ENCODE data around the gene TBC1D1. TPM values are rescaled to one million over a fixed set of nuclear protein-coding genes. Genes with fewer than 3 reads are reported as not detected.

Gene TBC1D1
- total RNA-seq, 1 donor from 2014 or later = 54.5 TPM

DNA sequence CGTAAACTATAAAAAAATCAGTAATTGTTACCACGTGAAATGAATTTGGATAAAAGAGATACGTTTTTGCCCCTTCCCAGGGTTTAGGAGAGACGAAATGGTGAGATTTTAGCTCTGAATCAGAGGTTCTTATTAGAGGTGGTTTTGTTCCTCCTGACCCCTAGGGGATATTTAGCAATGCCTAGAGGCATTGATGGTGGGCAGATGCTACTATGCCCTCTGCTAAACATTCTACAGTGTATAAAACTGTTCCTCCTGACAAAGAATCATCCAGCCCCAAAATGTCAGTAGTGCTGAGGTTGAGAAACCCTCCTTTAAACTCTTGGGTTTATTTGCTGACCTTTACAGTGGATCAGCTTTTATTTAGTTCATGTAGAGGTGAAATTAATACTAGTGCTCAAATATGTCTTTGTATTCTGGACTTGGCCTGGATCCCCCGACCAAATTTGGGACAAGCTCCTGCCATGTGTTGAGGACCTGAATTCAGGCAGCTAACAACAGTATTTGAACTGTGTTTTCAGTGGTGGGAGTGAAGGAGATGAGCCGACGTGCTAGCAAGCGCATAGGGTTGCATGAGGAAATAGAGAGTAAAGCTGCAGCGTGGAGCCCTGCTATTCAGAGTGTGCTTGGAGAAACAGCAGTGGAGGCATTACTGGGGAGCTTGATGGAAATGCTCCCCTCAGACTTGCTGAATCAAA is 195.4 kb downstream of the TBC1D1 start:
- FAIRE-seq (no peak), DNase-seq (ENCODE audit: low read depth) (no peak)
- H3K4me3 Mint-ChIP-seq (ENCODE audit: unreplicated experiment) = no peak overlapping the region
- Histone ChIP-seq H4K20me1 (ENCODE audit: insufficient read depth, low read length) (no peaks in the 10 kb centered on the region), H3K9me3 (ENCODE audit: insufficient read depth, low read depth, low read length) (no peaks in the 10 kb centered on the region), H3K4me2 (ENCODE audit: low read length) (no peak overlapping the region), H2AFZ (ENCODE audit: low read depth, low read length) (no peak overlapping the region), H3K4me1 (ENCODE audit: insufficient read depth, low read length) (peaks cover 19% of the 10 kb centered on the region), H3K9ac (ENCODE audit: low read length) (no peak overlapping the region), H3K27ac (ENCODE audit: low read depth, low read length) (no peak overlapping the region), H3K79me2 (ENCODE audit: insufficient read depth, low read length) (no peaks in the 10 kb centered on the region), H3K4me3 (ENCODE audit: insufficient read depth, low read depth, low read length) (no peak overlapping the region), H3K36me3 (ENCODE audit: insufficient read depth, low read length) (peaks cover 7% of the 10 kb centered on the region), H3K27me3 (ENCODE audit: insufficient read depth, low read length) (no peaks in the 10 kb centered on the region)
- H3K27me3 Mint-ChIP-seq (ENCODE audit: low read depth, unreplicated experiment) = no peaks in the 10 kb centered on the region
- TF ChIP-seq, protein P1, sequence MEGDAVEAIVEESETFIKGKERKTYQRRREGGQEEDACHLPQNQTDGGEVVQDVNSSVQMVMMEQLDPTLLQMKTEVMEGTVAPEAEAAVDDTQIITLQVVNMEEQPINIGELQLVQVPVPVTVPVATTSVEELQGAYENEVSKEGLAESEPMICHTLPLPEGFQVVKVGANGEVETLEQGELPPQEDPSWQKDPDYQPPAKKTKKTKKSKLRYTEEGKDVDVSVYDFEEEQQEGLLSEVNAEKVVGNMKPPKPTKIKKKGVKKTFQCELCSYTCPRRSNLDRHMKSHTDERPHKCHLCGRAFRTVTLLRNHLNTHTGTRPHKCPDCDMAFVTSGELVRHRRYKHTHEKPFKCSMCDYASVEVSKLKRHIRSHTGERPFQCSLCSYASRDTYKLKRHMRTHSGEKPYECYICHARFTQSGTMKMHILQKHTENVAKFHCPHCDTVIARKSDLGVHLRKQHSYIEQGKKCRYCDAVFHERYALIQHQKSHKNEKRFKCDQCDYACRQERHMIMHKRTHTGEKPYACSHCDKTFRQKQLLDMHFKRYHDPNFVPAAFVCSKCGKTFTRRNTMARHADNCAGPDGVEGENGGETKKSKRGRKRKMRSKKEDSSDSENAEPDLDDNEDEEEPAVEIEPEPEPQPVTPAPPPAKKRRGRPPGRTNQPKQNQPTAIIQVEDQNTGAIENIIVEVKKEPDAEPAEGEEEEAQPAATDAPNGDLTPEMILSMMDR (IDR thresholded peaks at IDR 0.05; ENCODE audit: insufficient read depth, low read depth, low read length) = no peak
- TF ChIP-seq EZH2 (IDR thresholded peaks at IDR 0.05; ENCODE audit: insufficient read depth, low read length) = no peak
- no peak overlapping the region for H3K27ac Mint-ChIP-seq (ENCODE audit: unreplicated experiment)
- H3K4me1 Mint-ChIP-seq (ENCODE audit: low read depth, unreplicated experiment) = peaks cover 17% of the 10 kb centered on the region
- no peaks in the 10 kb centered on the region for H3K9me3 Mint-ChIP-seq (ENCODE audit: unreplicated experiment)
- peaks cover 9% of the 10 kb centered on the region for H3K36me3 Mint-ChIP-seq (ENCODE audit: low read depth, unreplicated experiment)

DNA sequence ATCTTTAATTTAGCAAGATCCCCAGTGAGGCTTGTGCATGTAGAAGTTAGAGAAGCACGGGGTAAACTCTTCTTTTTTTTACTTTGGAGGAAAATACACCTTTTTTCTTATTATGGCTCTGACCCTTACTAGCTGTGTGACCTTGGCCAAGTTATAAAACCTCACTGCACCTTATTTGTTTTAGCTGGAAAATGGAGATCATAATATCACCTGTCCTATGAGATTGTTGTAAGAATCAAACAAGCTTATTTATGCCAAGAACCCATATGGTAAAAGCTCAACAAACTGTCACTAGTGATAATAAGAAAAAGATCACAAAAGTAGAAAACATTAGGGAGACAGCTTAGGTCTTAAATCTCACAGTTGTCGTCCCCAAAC is 196.0 kb downstream of the TBC1D1 start:
- DNase-seq (ENCODE audit: low read depth) = no peak
- Histone ChIP-seq H3K27me3 (ENCODE audit: insufficient read depth, low read length) (no peaks in the 10 kb centered on the region), H3K9ac (ENCODE audit: low read length) (no peak overlapping the region), H3K4me2 (ENCODE audit: low read length) (no peak overlapping the region), H3K79me2 (ENCODE audit: insufficient read depth, low read length) (no peaks in the 10 kb centered on the region), H3K4me3 (ENCODE audit: insufficient read depth, low read depth, low read length) (no peak overlapping the region), H2AFZ (ENCODE audit: low read depth, low read length) (no peak overlapping the region), H4K20me1 (ENCODE audit: insufficient read depth, low read length) (no peaks in the 10 kb centered on the region), H3K27ac (ENCODE audit: low read depth, low read length) (no peak overlapping the region), H3K4me1 (ENCODE audit: insufficient read depth, low read length) (peaks cover 19% of the 10 kb centered on the region), H3K36me3 (ENCODE audit: insufficient read depth, low read length) (peaks cover 7% of the 10 kb centered on the region), H3K9me3 (ENCODE audit: insufficient read depth, low read depth, low read length) (no peaks in the 10 kb centered on the region)
- no peaks in the 10 kb centered on the region for H3K9me3 Mint-ChIP-seq (ENCODE audit: unreplicated experiment)
- H3K27me3 Mint-ChIP-seq (ENCODE audit: low read depth, unreplicated experiment) = no peaks in the 10 kb centered on the region
- H3K27ac Mint-ChIP-seq (ENCODE audit: unreplicated experiment) = no peak overlapping the region
- peaks cover 8% of the 10 kb centered on the region for H3K36me3 Mint-ChIP-seq (ENCODE audit: low read depth, unreplicated experiment)
- no peak for TF ChIP-seq EZH2 (IDR thresholded peaks at IDR 0.05; ENCODE audit: insufficient read depth, low read length)
- TF ChIP-seq, protein P1 (IDR thresholded peaks at IDR 0.05; ENCODE audit: insufficient read depth, low read depth, low read length) = no peak
- no peak overlapping the region for H3K4me3 Mint-ChIP-seq (ENCODE audit: unreplicated experiment)
- FAIRE-seq = no peak
- peaks cover 16% of the 10 kb centered on the region for H3K4me1 Mint-ChIP-seq (ENCODE audit: low read depth, unreplicated experiment)

DNA sequence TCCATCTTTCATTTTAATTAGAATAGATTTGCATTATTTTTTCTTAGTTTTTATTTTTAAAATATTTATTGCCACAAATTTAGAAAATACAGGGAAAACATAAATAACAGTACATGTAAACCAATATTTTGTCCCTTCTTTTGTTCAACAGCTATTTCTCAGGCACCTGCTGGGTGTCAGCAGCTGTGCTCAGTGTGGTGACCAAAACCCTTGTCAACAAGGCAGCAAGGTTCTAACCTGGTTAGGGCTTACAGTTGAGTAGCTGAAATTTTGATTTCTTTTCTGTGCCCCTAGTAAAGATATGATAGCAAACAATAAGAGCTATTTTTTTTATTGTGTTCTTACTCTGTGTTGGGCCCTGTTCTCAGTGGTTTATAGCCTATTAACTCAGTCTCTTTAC is 197.4 kb downstream of the TBC1D1 start:
- Histone ChIP-seq H3K27ac (ENCODE audit: low read depth, low read length) (no peak overlapping the region), H3K36me3 (ENCODE audit: insufficient read depth, low read length) (peaks cover 7% of the 10 kb centered on the region), H2AFZ (ENCODE audit: low read depth, low read length) (no peak overlapping the region), H3K4me2 (ENCODE audit: low read length) (no peak overlapping the region), H4K20me1 (ENCODE audit: insufficient read depth, low read length) (no peaks in the 10 kb centered on the region), H3K9ac (ENCODE audit: low read length) (no peak overlapping the region), H3K27me3 (ENCODE audit: insufficient read depth, low read length) (no peaks in the 10 kb centered on the region), H3K4me1 (ENCODE audit: insufficient read depth, low read length) (peaks cover 4% of the 10 kb centered on the region), H3K79me2 (ENCODE audit: insufficient read depth, low read length) (no peaks in the 10 kb centered on the region), H3K4me3 (ENCODE audit: insufficient read depth, low read depth, low read length) (no peak overlapping the region), H3K9me3 (ENCODE audit: insufficient read depth, low read depth, low read length) (no peaks in the 10 kb centered on the region)
- H3K36me3 Mint-ChIP-seq (ENCODE audit: low read depth, unreplicated experiment) = peaks cover 5% of the 10 kb centered on the region
- no peaks in the 10 kb centered on the region for H3K27me3 Mint-ChIP-seq (ENCODE audit: low read depth, unreplicated experiment)
- no peak overlapping the region for H3K27ac Mint-ChIP-seq (ENCODE audit: unreplicated experiment)
- FAIRE-seq = no peak
- no peaks in the 10 kb centered on the region for H3K9me3 Mint-ChIP-seq (ENCODE audit: unreplicated experiment)
- TF ChIP-seq EZH2 (IDR thresholded peaks at IDR 0.05; ENCODE audit: insufficient read depth, low read length) = no peak
- TF ChIP-seq, protein P1 (IDR thresholded peaks at IDR 0.05; ENCODE audit: insufficient read depth, low read depth, low read length) = no peak
- DNase-seq (ENCODE audit: low read depth) = no peak
- H3K4me3 Mint-ChIP-seq (ENCODE audit: unreplicated experiment) = no peak overlapping the region
- H3K4me1 Mint-ChIP-seq (ENCODE audit: low read depth, unreplicated experiment) = peaks cover 2% of the 10 kb centered on the region

All from astrocyte (in vitro differentiated cells and primary cell).